Prostate gland (tissue), 2 donors: ENCODE measurements around the gene FOXRED1. TPM values are rescaled to one million over a fixed set of nuclear protein-coding genes. Genes with fewer than 3 reads are reported as not detected.

Experiments
- DNase-seq: peaks from one replicate; pipeline ENCODE4 v3.0.0-alpha.2; 2019; ENCODE audit warnings: low spot score
- H3K27ac ChIP-seq, 2 donors: fragments of 200-600 bp; sonication (generic); 2 replicates each; pipeline ENCODE4 v1.5.1; 2017 to 2019
- H3K27me3 ChIP-seq: fragments of 200-600 bp; sonication (generic); replicated peaks from 2 replicates; pipeline ENCODE4 v1.5.1; 2019; ENCODE audit not compliant: insufficient read depth
- H3K36me3 ChIP-seq, 2 donors: fragments of 200-600 bp; sonication (generic); 1 replicate in 1 of 2; 2 replicates in 1 of 2; pipeline versions ENCODE4 v1.5.1 to v1.8.1; 2017 to 2019
- H3K4me1 ChIP-seq: fragments of 200-600 bp; sonication (generic); replicated peaks from 2 replicates; pipeline ENCODE4 v1.5.1; 2019
- H3K4me3 ChIP-seq, 2 donors: fragments of 200-600 bp; sonication (generic); 2 replicates each; pipeline ENCODE4 v1.5.1; 2017 to 2019
- H3K9me3 ChIP-seq: fragments of 200-600 bp; sonication (generic); 2 replicates; pipeline ENCODE4 v1.5.1; 2017
- POLR2A ChIP-seq: fragments of 450-650 bp; IDR thresholded peaks from one replicate; pipeline ENCODE4 v1.6.1; 2016; ENCODE audit warnings: antibody characterized with exemption, mild to moderate bottlenecking
- POLR2AphosphoS5 ChIP-seq: sonication (generic); formaldehyde crosslinking; IDR thresholded peaks from one replicate; pipeline ENCODE4 v1.6.1; 2017; ENCODE audit warnings: antibody characterized with exemption
- WGBS: methylation state at CpG from one replicate; pipeline ENCODE4 v1.1.5; 2018; 5-methylcytosine and 5-hydroxymethylcytosine counted together
- intact Hi-C: fragments of 100-400 bp; cut with DNase I; formaldehyde crosslinking; loops from one replicate; pipeline ENCODE4 v1.14.2; 2022
- total RNA-seq, 2 donors: library from RNA; depleted of rRNA; stranded (reverse); fragments of >200 nt; gene quantifications; one replicate each; pipeline ENCODE4 v1.1.0, GENCODE V29; 2016
- TF ChIP-seq, protein P1 (sequence below), 4 experiments: fragments of 200-600 bp in 2 of 4; fragments of 450-650 bp in 2 of 4; sonication (generic) in 2 of 4; IDR thresholded peaks; 1 replicate in 3 of 4; 2 replicates in 1 of 4; pipeline ENCODE4 v1.5.1; 2016 to 2019; ENCODE audit warnings: antibody characterized with exemption in 4 of 4, mild to moderate bottlenecking in 2 of 4, moderate library complexity in 2 of 4

FOXRED1 gene
- total RNA-seq, 2 donors from 2014 or later = 23.9 to 44.0 TPM

DNA sequence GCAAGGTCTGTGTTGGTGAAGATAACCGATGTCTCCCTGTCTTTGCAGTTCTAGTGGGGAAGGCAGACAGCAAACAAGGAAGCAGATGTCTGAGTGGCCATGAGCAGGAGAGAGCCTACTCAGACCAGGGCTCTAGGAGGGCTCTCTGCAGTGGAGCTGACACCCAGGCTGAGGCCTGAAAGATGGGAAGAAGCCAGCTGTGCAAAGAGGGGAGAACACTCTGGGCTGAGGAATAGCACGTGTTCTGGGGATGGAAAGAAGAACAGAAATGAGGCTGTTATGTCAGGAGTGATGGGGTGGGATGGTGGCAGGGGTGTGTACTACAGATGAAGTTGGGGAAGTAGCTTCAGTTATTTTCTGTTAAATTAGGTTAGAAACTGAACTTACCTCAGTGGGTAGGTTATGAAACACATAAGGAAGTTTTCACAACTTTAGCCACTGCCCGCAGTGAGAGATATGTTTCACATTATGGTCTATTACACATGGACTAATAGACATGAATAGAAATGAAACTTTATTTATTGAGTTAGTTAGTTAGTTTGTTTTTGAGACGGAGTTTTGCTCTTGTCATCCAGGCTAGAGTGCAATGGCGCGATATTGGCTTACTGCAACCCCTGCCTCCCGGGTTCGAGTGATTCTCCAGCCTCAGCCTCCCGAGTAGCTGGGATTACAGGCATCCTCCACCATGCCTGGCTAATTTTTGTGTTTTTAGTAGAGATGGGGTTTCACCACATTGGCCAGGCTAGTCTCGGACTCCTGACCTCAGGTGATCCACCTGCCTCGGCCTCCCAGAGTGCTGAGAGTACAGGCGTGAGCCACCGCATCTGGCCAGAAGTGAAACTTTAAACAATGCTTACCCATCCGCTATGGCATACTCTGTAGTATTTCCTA lies 42.7 kb downstream of the FOXRED1 start:
- Histone ChIP-seq H3K27ac (no peak overlapping the region), H3K9me3 (no peaks in the 10 kb centered on the region), H3K27me3 (no peaks in the 10 kb centered on the region), H3K36me3 (no peaks in the 10 kb centered on the region), H3K4me3 (no peak overlapping the region), H3K4me1 (no peaks in the 10 kb centered on the region)
- WGBS = 90% methylated on average over 14 of the region's 14 CpGs
- TF ChIP-seq, protein P1, sequence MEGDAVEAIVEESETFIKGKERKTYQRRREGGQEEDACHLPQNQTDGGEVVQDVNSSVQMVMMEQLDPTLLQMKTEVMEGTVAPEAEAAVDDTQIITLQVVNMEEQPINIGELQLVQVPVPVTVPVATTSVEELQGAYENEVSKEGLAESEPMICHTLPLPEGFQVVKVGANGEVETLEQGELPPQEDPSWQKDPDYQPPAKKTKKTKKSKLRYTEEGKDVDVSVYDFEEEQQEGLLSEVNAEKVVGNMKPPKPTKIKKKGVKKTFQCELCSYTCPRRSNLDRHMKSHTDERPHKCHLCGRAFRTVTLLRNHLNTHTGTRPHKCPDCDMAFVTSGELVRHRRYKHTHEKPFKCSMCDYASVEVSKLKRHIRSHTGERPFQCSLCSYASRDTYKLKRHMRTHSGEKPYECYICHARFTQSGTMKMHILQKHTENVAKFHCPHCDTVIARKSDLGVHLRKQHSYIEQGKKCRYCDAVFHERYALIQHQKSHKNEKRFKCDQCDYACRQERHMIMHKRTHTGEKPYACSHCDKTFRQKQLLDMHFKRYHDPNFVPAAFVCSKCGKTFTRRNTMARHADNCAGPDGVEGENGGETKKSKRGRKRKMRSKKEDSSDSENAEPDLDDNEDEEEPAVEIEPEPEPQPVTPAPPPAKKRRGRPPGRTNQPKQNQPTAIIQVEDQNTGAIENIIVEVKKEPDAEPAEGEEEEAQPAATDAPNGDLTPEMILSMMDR (IDR thresholded peaks at IDR 0.05) = no peak
- TF ChIP-seq POLR2AphosphoS5 (no peak), POLR2A (no peak)
- no peak for DNase-seq
- intact Hi-C loops = loop anchor here (2.0 to 10.0 kb wide), 2 partner anchors 169 to 673 kb away; no protein-coding TSS in a partner anchor

DNA sequence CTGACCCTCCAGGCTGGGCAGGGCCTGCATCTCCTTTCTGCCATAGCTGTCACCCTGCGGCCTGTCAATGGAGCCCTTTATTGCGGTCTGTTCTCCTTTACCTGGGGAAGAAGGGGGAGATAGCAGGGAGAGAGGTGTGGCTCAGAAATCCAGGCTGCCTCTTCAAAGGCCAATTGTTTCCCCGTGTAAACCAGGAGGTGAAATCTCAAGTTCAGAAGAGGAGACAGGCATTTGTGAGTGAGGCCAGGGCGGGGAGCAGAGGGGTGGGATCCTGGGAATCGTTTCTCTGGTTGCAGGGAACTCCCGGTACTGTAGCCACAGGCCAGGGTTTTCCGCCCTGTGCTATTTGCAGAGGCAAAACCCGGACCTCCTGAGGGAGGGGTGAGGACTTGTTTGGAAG lies 44.0 kb downstream of the FOXRED1 start:
- no peaks in the 10 kb centered on the region for H3K4me1 ChIP-seq
- no peaks in the 10 kb centered on the region for H3K9me3 ChIP-seq
- H3K27ac ChIP-seq = no peak overlapping the region
- H3K4me3 ChIP-seq = no peak overlapping the region
- no peaks in the 10 kb centered on the region for H3K36me3 ChIP-seq
- intact Hi-C loops = loop anchor here (10.0 kb wide), 1 partner anchor 672 kb away; no protein-coding TSS in a partner anchor
- H3K27me3 ChIP-seq = no peaks in the 10 kb centered on the region
- no peak for TF ChIP-seq POLR2AphosphoS5
- TF ChIP-seq, protein P1 (IDR thresholded peaks at IDR 0.05) = no peak
- no peak for TF ChIP-seq POLR2A
- DNase-seq = no peak
- 44% methylated on average over 8 of the region's 8 CpGs for WGBS

DNA sequence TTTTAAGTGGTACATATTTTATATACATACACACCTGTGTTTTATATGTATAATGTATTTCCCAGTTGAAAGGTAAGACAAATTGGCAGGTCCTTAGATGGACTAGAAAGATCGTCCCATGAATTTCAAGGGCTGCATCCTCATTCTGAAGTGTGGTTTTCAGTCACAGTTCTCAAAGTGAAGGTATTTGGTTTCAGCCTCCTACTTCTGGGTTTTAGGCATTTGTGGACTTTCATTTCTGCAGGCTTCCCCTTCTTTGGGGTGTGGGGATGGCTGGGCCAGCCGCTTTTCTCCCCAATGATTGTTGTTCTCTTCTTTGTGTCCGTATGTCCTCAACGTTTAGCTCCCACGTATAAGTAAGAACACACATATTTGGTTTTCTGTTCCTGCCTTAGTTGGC lies 44.9 kb downstream of the FOXRED1 start:
- 92% methylated on average over 5 of the region's 5 CpGs for WGBS
- Histone ChIP-seq H3K4me3 (no peak overlapping the region), H3K36me3 (no peaks in the 10 kb centered on the region), H3K4me1 (no peaks in the 10 kb centered on the region), H3K9me3 (no peaks in the 10 kb centered on the region), H3K27me3 (no peaks in the 10 kb centered on the region), H3K27ac (no peak overlapping the region)
- TF ChIP-seq POLR2AphosphoS5 (no peak), POLR2A (no peak)
- TF ChIP-seq, protein P1 (IDR thresholded peaks at IDR 0.05) = no peak
- intact Hi-C loops = loop anchor here (10.0 kb wide), 1 partner anchor 671 kb away; no protein-coding TSS in a partner anchor
- DNase-seq = no peak

DNA sequence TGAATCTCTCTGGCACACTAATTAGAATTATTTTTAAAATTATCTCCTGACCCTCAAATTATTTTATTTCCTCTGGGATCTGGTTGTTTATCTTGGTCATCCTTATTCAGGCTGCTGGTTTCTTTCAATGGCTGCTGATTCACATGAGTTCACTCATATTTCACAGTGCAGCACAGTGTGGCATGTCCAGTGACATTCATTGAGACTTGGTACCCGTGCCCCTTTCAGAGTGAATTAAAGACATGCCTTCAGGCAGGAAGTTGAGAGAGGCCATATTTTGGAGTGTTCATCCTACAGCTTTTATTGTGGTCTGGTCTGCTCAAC lies 48.4 kb downstream of the FOXRED1 start:
- WGBS = 35% methylated on average over 1 of the region's 1 CpG
- H3K27me3 ChIP-seq = no peaks in the 10 kb centered on the region
- TF ChIP-seq POLR2A (no peak), POLR2AphosphoS5 (no peak)
- TF ChIP-seq, protein P1 (IDR thresholded peaks at IDR 0.05) = no peak
- intact Hi-C loops = loop anchor here (5.0 to 10.0 kb wide), 3 partner anchors 40 to 667 kb away; partner anchors contain the start of gene ST3GAL4
- no peaks in the 10 kb centered on the region for H3K9me3 ChIP-seq
- no peaks in the 10 kb centered on the region for H3K4me1 ChIP-seq
- DNase-seq = no peak
- peak overlapping the region in 1 of 2 donors; percentile 62 for H3K27ac ChIP-seq
- H3K36me3 ChIP-seq = no peaks in the 10 kb centered on the region
- no peak overlapping the region for H3K4me3 ChIP-seq
